ENCODE data around the gene SEPTIN10.
"Not testable (repeated sequence)": the region's sequence is repeated elsewhere in the genome, so short reads cannot be mapped to it uniquely, and the experiment has no call there.

SEPTIN10 gene

GRCh38 chr2:109542384-109542783, 71.4 kb downstream of the SEPTIN10 start:
- DNase-seq = no peak

GRCh38 chr2:109538546-109538945, 75.2 kb downstream of the SEPTIN10 start:
- no peak for DNase-seq

GRCh38 chr2:109537565-109538222, 76.1 kb downstream of the SEPTIN10 start:
- DNase-seq = no peak

GRCh38 chr2:109536556-109536955, 77.2 kb downstream of the SEPTIN10 start:
- DNase-seq = not testable (repeated sequence)

GRCh38 chr2:109535217-109535946, 78.4 kb downstream of the SEPTIN10 start:
- DNase-seq = no peak

- no peak for DNase-seq
Observed at GRCh38 chr2:109533823-109534222, 79.9 kb downstream of the SEPTIN10 start.

GRCh38 chr2:109532728-109533076, 81.1 kb downstream of the SEPTIN10 start:
- no peak for DNase-seq

GRCh38 chr2:109531896-109532727, 81.7 kb downstream of the SEPTIN10 start:
- DNase-seq = no peak

GRCh38 chr2:109531221-109531620, 82.5 kb downstream of the SEPTIN10 start:
- no peak for DNase-seq

- no peak for DNase-seq
Observed at GRCh38 chr2:109530712-109531111, 83.1 kb downstream of the SEPTIN10 start.

GRCh38 chr2:109529532-109530449, 84.0 kb downstream of the SEPTIN10 start:
- DNase-seq = no peak

GRCh38 chr2:109528811-109529501, 84.8 kb downstream of the SEPTIN10 start:
- no peak for DNase-seq

- no peak for DNase-seq
Observed at GRCh38 chr2:109527846-109528705, 85.7 kb downstream of the SEPTIN10 start.

- no peak for DNase-seq
Observed at GRCh38 chr2:109527079-109527478, 86.7 kb downstream of the SEPTIN10 start.

GRCh38 chr2:109526442-109526970, 87.3 kb downstream of the SEPTIN10 start:
- DNase-seq = no peak

- no peak for DNase-seq
Observed at GRCh38 chr2:109525836-109526235, 87.9 kb downstream of the SEPTIN10 start.

- DNase-seq = no peak
Observed at GRCh38 chr2:109523536-109524361, 90.0 kb downstream of the SEPTIN10 start.

GRCh38 chr2:109523121-109523520, 90.6 kb downstream of the SEPTIN10 start:
- no peak for DNase-seq

- DNase-seq = no peak
Observed at GRCh38 chr2:109522063-109522374, 91.7 kb downstream of the SEPTIN10 start.

All from NCI-H345 (cell line).